H1 (cell line): Measurements from ENCODE around the gene AHNAK2. TPM values are rescaled to one million over a fixed set of nuclear protein-coding genes. Genes with fewer than 3 reads are reported as not detected.

Experiments used
- SAP30 ChIP-seq: fragments of 300-600 bp; sonication (generic); IDR thresholded peaks from 2 replicates; pipeline ENCODE4 v1.7.1; 2012; ENCODE audit warnings: low read length, moderate library complexity, mild to moderate bottlenecking, inconsistent platforms; ENCODE audit not compliant: insufficient read depth, insufficient replicate concordance
- SIX5 ChIP-seq: IDR thresholded peaks from 2 replicates; pipeline ENCODE4 v1.6.1; 2011; ENCODE audit warnings: mild to moderate bottlenecking, low read depth, low read length
- SRF ChIP-seq: IDR thresholded peaks from 2 replicates; pipeline ENCODE4 v1.6.1; 2011; ENCODE audit warnings: mild to moderate bottlenecking, low read depth, low read length, moderate library complexity
- polyA plus RNA-seq, 7 experiments: library from polyadenylated mRNA; depleted of rRNA in 3 of 7; stranded (reverse) in 5 of 7; unstranded in 2 of 7; fragments of >200 nt in 5 of 7; fragments of 200-250 nt in 2 of 7; gene quantifications; 1 replicate in 5 of 7; 2 replicates in 1 of 7; 4 replicates in 1 of 7; pipeline versions ENCODE4 v1.2.1 to v1.2.3, GENCODE V29; 2011 to 2013; ENCODE audit warnings: missing spikeins in 2 of 7, mixed read lengths in 2 of 7
- total RNA-seq: library from RNA; stranded (reverse); fragmentation: NEBNext Ultra II Directional; extraction: Animal tissue kit (Norgen Biotek cat#: 25700); gene quantifications from 2 replicates; pipeline ENCODE4 v1.2.1, GENCODE V29; 2021

AHNAK2 gene
- total and polyA plus RNA-seq, 2 of the 8 experiments (the other 6 are each of a cell fraction or from before 2014, with no cell fraction given) = 0.95 to 2.0 TPM

DNA sequence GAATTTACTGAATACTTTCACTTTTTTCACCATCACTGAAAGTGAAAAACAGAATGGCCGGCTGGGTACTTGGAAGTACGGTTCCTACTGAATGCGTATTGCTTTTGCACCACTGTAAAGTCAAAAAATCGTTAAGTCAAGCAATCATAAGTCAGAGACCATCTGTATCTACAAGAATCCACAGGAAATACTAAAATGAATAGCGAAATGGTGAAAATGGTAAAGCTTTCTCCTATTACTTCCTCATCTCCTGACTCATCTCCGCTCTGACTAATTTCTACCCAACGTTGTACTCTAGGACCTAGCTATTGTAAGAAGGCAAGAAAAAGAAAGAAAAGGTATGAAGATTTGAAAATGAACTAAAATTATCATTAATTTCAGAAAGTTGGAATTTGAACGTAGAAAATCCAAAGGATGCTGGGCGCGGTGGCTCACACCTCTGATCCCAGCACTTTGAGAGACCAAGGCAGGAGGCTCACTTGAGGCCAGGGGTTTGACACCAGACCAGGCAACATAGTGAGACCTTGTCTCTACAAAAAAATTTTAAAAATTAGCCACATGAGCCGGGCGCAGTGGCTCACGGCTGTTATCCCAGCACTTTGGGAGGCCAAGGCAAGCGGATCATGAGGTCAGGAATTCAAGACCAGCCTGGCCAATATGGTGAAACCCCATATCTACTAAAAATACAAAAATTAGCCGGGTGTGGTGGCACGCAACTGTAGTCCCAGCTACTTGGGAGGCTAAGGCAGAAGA lies 48.0 kb upstream of the AHNAK2 start (continued):
- TF ChIP-seq SAP30 (no peak), SIX5 (no peak), SRF (no peak)
